Measurements from ENCODE around the gene ACAP3. TPM values are rescaled to one million over a fixed set of nuclear protein-coding genes. Genes with fewer than 3 reads are reported as not detected.
A peak's percentile ranks its signal among the peaks of the same experiment; 100 is the strongest.

Gene ACAP3
- total RNA-seq, 4 donors from 2014 or later: 34.3 to 125 (median 69.6) TPM

- no peaks in the 10 kb centered on the region for H3K27me3 ChIP-seq
- TF ChIP-seq POLR2A (IDR thresholded peaks at IDR 0.05): no peak
- TF ChIP-seq EP300 (IDR thresholded peaks at IDR 0.05): no peak
- no peak for TF ChIP-seq CTCF (IDR thresholded peaks at IDR 0.05)
- peaks cover 0 to 29% (median 0%) of the 10 kb centered on the region in 3 donors for H3K36me3 ChIP-seq
- H3K27ac ChIP-seq: peak overlapping the region; percentile 84 to 98 (median 88)
- peak overlapping the region; percentile 60 to 94 (median 86) for H3K4me3 ChIP-seq
- H3K4me1 ChIP-seq: peaks cover 8 to 60% (median 47%) of the 10 kb centered on the region in 4 donors
- WGBS, 2 donors: 0 to 1% methylated on average over 17 to 41 of the region's 83 CpGs
- DNase-seq (ENCODE audit: low spot score in 2 of 2): no peak
- no peaks in the 10 kb centered on the region for H3K9me3 ChIP-seq
These were observed 338 bp downstream of the ACAP3 start for GRCh38 chr1:1307261-1307922.

GRCh38 chr1:1306661-1307260 is 969 bp downstream of the ACAP3 start:
- peaks cover 8 to 60% (median 47%) of the 10 kb centered on the region in 4 donors for H3K4me1 ChIP-seq
- H3K27me3 ChIP-seq: no peaks in the 10 kb centered on the region
- 21 to 32% methylated on average over 20 to 21 of the region's 27 CpGs for WGBS, 2 donors
- peak overlapping the region in 3 of 4 donors; percentile 75 to 98 (median 84) for H3K27ac ChIP-seq
- DNase-seq (ENCODE audit: low spot score in 2 of 2): no peak
- H3K9me3 ChIP-seq: no peaks in the 10 kb centered on the region
- TF ChIP-seq POLR2A (IDR thresholded peaks at IDR 0.05): no peak
- TF ChIP-seq EP300 (IDR thresholded peaks at IDR 0.05): no peak
- TF ChIP-seq CTCF (IDR thresholded peaks at IDR 0.05): no peak
- H3K4me3 ChIP-seq: peak overlapping the region; percentile 60 to 94 (median 86)
- peaks cover 0 to 23% (median 0%) of the 10 kb centered on the region in 3 donors for H3K36me3 ChIP-seq

- H3K27ac ChIP-seq: peak overlapping the region in 3 of 4 donors; percentile 75 to 84 (median 81)
- H3K36me3 ChIP-seq: peaks cover 0 to 17% (median 0%) of the 10 kb centered on the region in 3 donors
- no peak for DNase-seq (ENCODE audit: low spot score in 2 of 2)
- TF ChIP-seq EP300 (IDR thresholded peaks at IDR 0.05): no peak
- WGBS, 2 donors: 15 to 16% methylated on average over 10 of the region's 11 CpGs
- peaks cover 8 to 60% (median 47%) of the 10 kb centered on the region in 4 donors for H3K4me1 ChIP-seq
- no peaks in the 10 kb centered on the region for H3K27me3 ChIP-seq
- H3K4me3 ChIP-seq: peak overlapping the region; percentile 22 to 94 (median 86)
- no peaks in the 10 kb centered on the region for H3K9me3 ChIP-seq
These were observed 1.6 kb downstream of the ACAP3 start for GRCh38 chr1:1306070-1306660.

GRCh38 chr1:1305300-1306069 is 2.2 kb downstream of the ACAP3 start:
- Histone ChIP-seq H3K9me3 (no peaks in the 10 kb centered on the region), H3K27ac (peak overlapping the region; percentile 64 to 84 (median 78)), H3K4me3 (peak overlapping the region; percentile 20 to 94 (median 56)), H3K27me3 (no peaks in the 10 kb centered on the region), H3K4me1 (peaks cover 8 to 60% (median 47%) of the 10 kb centered on the region in 4 donors), H3K36me3 (peaks cover 0 to 10% (median 0%) of the 10 kb centered on the region in 3 donors)
- peak; percentile 57 to 64 for DNase-seq (ENCODE audit: low spot score in 2 of 2)
- TF ChIP-seq EP300 (IDR thresholded peaks at IDR 0.05) (no peak), CTCF (IDR thresholded peaks at IDR 0.05) (no peak), POLR2A (IDR thresholded peaks at IDR 0.05) (no peak)
- 10 to 15% methylated on average over 10 to 19 of the region's 25 CpGs for WGBS, 2 donors

Data from tibial nerve (tissue), 4 donors.